GM23338 (cell line): ENCODE data around the gene SEMA6D. TPM values are rescaled to one million over a fixed set of nuclear protein-coding genes. Genes with fewer than 3 reads are reported as not detected.

Experiments
- ATAC-seq: fragments of 200-7000 bp; cut with Tn5 transposase; 3 replicates; pipeline ENCODE4 v1.9.1; 2020
- DNase-seq: peaks from one replicate; pipeline ENCODE4 v3.0.0-alpha.2; 2015; ENCODE audit warnings: low spot score
- H2AFZ ChIP-seq: fragments of 200-600 bp; sonication (generic); 2 replicates; pipeline ENCODE4 v1.8.0; 2016; ENCODE audit warnings: antibody characterized with exemption, mild to moderate bottlenecking, moderate library complexity
- H3F3A ChIP-seq: fragments of 200-600 bp; sonication (generic); replicated peaks from 2 replicates; pipeline ENCODE4 v1.8.0; 2017; ENCODE audit warnings: antibody characterized with exemption, mixed run types, low read depth
- H3K27ac ChIP-seq: fragments of 200-600 bp; sonication (generic); 2 replicates; pipeline ENCODE4 v1.6.1; 2016; ENCODE audit warnings: low read depth
- H3K27me3 ChIP-seq: fragments of 200-600 bp; sonication (generic); 2 replicates; pipeline ENCODE4 v1.8.0; 2016; ENCODE audit warnings: mild to moderate bottlenecking, mixed run types, moderate library complexity; ENCODE audit not compliant: insufficient read depth
- H3K36me3 ChIP-seq: fragments of 200-600 bp; sonication (generic); 2 replicates; pipeline ENCODE4 v1.8.0; 2016; ENCODE audit warnings: mild to moderate bottlenecking; ENCODE audit not compliant: insufficient read depth
- H3K4me1 ChIP-seq: fragments of 200-600 bp; sonication (generic); 2 replicates; pipeline ENCODE4 v1.8.0; 2016; ENCODE audit warnings: mild to moderate bottlenecking, moderate library complexity; ENCODE audit not compliant: insufficient read depth
- H3K4me2 ChIP-seq: fragments of 200-600 bp; sonication (generic); 2 replicates; pipeline ENCODE4 v1.7.1; 2017; ENCODE audit warnings: mixed run types
- H3K4me3 ChIP-seq: fragments of 200-600 bp; sonication (generic); 2 replicates; pipeline ENCODE4 v1.6.1; 2016; ENCODE audit warnings: mixed run types
- H3K79me2 ChIP-seq: fragments of 200-600 bp; sonication (generic); replicated peaks from 2 replicates; pipeline ENCODE4 v1.8.0; 2017; ENCODE audit warnings: mild to moderate bottlenecking; ENCODE audit not compliant: insufficient read depth
- H3K9me2 ChIP-seq: fragments of 200-600 bp; sonication (generic); 2 replicates; pipeline ENCODE4 v1.8.0; 2017; ENCODE audit not compliant: insufficient read depth
- H4K20me1 ChIP-seq: fragments of 200-600 bp; sonication (generic); replicated peaks from 2 replicates; pipeline ENCODE4 v1.8.0; 2017; ENCODE audit warnings: mild to moderate bottlenecking; ENCODE audit not compliant: insufficient read depth
- H3K27ac Mint-ChIP-seq: 2 replicates; pipeline ENCODE4 v1.8.0; 2020; ENCODE audit warnings: inconsistent platforms, mild to moderate bottlenecking, moderate library complexity, mixed read lengths
- H3K27me3 Mint-ChIP-seq: 3 replicates; pipeline ENCODE4 v1.8.0; 2022; ENCODE audit warnings: low read depth, mild to moderate bottlenecking, moderate library complexity, mixed read lengths, inconsistent platforms; ENCODE audit not compliant: insufficient read depth, poor library complexity
- H3K36me3 Mint-ChIP-seq: 3 replicates; pipeline ENCODE4 v1.8.0; 2021; ENCODE audit warnings: low read depth, mild to moderate bottlenecking, inconsistent platforms, moderate library complexity, mixed read lengths
- H3K4me1 Mint-ChIP-seq: 3 replicates; pipeline ENCODE4 v1.8.0; 2020; ENCODE audit warnings: mild to moderate bottlenecking, inconsistent platforms, mixed read lengths
- H3K4me3 Mint-ChIP-seq: 3 replicates; pipeline ENCODE4 v1.8.0; 2021; ENCODE audit warnings: moderate library complexity, mild to moderate bottlenecking, inconsistent platforms, mixed read lengths
- H3K9me3 Mint-ChIP-seq: 3 replicates; pipeline ENCODE4 v1.8.0; 2020; ENCODE audit warnings: moderate library complexity, mild to moderate bottlenecking, inconsistent platforms, mixed read lengths
- EZH2 ChIP-seq: fragments of 200-600 bp; sonication (generic); IDR thresholded peaks from one replicate; pipeline ENCODE4 v1.8.0; 2017; ENCODE audit warnings: antibody characterized with exemption, mild to moderate bottlenecking, low read depth; ENCODE audit not compliant: unreplicated experiment
- JUNB ChIP-seq: IDR thresholded peaks from one replicate; pipeline ENCODE4 v1.6.1; 2016; ENCODE audit warnings: antibody characterized with exemption; ENCODE audit not compliant: unreplicated experiment
- POLR2AphosphoS5 ChIP-seq: IDR thresholded peaks from 2 replicates; pipeline ENCODE4 v1.6.1; 2016; ENCODE audit warnings: antibody characterized with exemption, low read depth
- STAT1 ChIP-seq: IDR thresholded peaks from one replicate; pipeline ENCODE4 v1.6.1; 2016; ENCODE audit warnings: antibody characterized with exemption; ENCODE audit not compliant: unreplicated experiment
- polyA plus RNA-seq: library from polyadenylated mRNA; unstranded; fragments of >200 nt; fragmentation: Nextera tagmentation; extraction: Ambion mirVana; gene quantifications from 2 replicates; pipeline ENCODE4 v1.2.1, GENCODE V29; 2016
- total RNA-seq: library from RNA; depleted of rRNA; stranded (reverse); fragments of >200 nt; shearing (Covaris generic); gene quantifications from 2 replicates; pipeline ENCODE4 v1.2.3, GENCODE V29; 2014
- TF ChIP-seq, protein P1 (sequence below): fragments of 250-450 bp; sonication (Bioruptor Pico); IDR thresholded peaks from 2 replicates; pipeline ENCODE4 v1.5.0; 2020; ENCODE audit warnings: mild to moderate bottlenecking, moderate library complexity
- TF ChIP-seq, protein P2 (sequence below): IDR thresholded peaks from one replicate; pipeline ENCODE4 v1.6.1; 2018; ENCODE audit warnings: antibody characterized with exemption; ENCODE audit not compliant: unreplicated experiment
- TF ChIP-seq, protein P3 (sequence below): IDR thresholded peaks from 2 replicates; pipeline ENCODE4 v1.6.1; 2016; ENCODE audit warnings: antibody characterized with exemption

SEMA6D gene
- total and polyA plus RNA-seq, 2 experiments from 2014 or later: 0.37 to 0.97 TPM

DNA sequence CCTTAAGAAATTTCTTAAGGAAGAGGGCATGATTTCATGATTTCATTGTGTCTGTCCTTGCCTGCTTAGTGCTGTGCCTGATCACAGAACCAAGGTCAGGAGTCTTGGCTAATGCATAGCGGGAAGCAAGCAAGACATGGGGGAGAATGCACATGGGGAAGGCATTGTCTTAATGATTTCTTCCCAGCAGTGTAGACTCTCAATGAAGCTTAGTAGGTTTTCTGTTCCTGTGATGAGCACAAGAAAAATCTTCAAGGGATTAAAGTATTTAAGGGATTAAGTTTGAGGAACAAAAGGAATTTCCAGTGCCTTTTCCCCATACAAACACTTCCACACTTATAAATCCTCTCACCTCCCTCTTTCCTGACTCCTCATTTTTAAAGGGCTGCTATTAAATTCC lies 46.9 kb upstream of the SEMA6D start:
- no peak for DNase-seq
- H3K4me1 ChIP-seq: peaks cover 6% of the 10 kb centered on the region
- no peaks in the 10 kb centered on the region for H3K27me3 ChIP-seq
- H3K36me3 ChIP-seq: no peaks in the 10 kb centered on the region
- H3K79me2 ChIP-seq: no peaks in the 10 kb centered on the region
- Mint-ChIP-seq H3K27ac (no peak overlapping the region), H3K4me3 (no peak overlapping the region), H3K4me1 (peaks cover 13% of the 10 kb centered on the region), H3K36me3 (no peaks in the 10 kb centered on the region), H3K27me3 (peaks cover 4% of the 10 kb centered on the region), H3K9me3 (no peaks in the 10 kb centered on the region)
- no peak for TF ChIP-seq EZH2
- no peak for TF ChIP-seq POLR2AphosphoS5
- TF ChIP-seq, protein P1, sequence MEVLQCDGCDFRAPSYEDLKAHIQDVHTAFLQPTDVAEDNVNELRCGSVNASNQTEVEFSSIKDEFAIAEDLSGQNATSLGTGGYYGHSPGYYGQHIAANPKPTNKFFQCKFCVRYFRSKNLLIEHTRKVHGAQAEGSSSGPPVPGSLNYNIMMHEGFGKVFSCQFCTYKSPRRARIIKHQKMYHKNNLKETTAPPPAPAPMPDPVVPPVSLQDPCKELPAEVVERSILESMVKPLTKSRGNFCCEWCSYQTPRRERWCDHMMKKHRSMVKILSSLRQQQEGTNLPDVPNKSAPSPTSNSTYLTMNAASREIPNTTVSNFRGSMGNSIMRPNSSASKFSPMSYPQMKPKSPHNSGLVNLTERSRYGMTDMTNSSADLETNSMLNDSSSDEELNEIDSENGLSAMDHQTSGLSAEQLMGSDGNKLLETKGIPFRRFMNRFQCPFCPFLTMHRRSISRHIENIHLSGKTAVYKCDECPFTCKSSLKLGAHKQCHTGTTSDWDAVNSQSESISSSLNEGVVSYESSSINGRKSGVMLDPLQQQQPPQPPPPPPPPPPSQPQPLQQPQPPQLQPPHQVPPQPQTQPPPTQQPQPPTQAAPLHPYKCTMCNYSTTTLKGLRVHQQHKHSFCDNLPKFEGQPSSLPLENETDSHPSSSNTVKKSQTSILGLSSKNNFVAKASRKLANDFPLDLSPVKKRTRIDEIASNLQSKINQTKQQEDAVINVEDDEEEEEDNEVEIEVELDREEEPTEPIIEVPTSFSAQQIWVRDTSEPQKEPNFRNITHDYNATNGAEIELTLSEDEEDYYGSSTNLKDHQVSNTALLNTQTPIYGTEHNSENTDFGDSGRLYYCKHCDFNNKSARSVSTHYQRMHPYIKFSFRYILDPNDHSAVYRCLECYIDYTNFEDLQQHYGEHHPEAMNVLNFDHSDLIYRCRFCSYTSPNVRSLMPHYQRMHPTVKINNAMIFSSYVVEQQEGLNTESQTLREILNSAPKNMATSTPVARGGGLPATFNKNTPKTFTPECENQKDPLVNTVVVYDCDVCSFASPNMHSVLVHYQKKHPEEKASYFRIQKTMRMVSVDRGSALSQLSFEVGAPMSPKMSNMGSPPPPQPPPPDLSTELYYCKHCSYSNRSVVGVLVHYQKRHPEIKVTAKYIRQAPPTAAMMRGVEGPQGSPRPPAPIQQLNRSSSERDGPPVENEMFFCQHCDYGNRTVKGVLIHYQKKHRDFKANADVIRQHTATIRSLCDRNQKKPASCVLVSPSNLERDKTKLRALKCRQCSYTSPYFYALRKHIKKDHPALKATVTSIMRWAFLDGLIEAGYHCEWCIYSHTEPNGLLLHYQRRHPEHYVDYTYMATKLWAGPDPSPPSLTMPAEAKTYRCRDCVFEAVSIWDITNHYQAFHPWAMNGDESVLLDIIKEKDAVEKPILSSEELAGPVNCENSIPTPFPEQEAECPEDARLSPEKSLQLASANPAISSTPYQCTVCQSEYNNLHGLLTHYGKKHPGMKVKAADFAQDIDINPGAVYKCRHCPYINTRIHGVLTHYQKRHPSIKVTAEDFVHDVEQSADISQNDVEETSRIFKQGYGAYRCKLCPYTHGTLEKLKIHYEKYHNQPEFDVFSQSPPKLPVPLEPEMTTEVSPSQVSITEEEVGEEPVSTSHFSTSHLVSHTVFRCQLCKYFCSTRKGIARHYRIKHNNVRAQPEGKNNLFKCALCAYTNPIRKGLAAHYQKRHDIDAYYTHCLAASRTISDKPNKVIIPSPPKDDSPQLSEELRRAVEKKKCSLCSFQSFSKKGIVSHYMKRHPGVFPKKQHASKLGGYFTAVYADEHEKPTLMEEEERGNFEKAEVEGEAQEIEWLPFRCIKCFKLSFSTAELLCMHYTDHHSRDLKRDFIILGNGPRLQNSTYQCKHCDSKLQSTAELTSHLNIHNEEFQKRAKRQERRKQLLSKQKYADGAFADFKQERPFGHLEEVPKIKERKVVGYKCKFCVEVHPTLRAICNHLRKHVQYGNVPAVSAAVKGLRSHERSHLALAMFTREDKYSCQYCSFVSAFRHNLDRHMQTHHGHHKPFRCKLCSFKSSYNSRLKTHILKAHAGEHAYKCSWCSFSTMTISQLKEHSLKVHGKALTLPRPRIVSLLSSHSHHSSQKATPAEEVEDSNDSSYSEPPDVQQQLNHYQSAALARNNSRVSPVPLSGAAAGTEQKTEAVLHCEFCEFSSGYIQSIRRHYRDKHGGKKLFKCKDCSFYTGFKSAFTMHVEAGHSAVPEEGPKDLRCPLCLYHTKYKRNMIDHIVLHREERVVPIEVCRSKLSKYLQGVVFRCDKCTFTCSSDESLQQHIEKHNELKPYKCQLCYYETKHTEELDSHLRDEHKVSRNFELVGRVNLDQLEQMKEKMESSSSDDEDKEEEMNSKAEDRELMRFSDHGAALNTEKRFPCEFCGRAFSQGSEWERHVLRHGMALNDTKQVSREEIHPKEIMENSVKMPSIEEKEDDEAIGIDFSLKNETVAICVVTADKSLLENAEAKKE (CRISPR knock-in tag): no peak
- TF ChIP-seq STAT1: no peak
- no peak overlapping the region for H3K4me2 ChIP-seq
- no peak overlapping the region for H3K27ac ChIP-seq
- ATAC-seq: no peak
- H2AFZ ChIP-seq: no peak overlapping the region
- H4K20me1 ChIP-seq: no peaks in the 10 kb centered on the region
- H3F3A ChIP-seq: no peaks in the 10 kb centered on the region
- H3K9me2 ChIP-seq: no peaks in the 10 kb centered on the region
- H3K4me3 ChIP-seq: no peak overlapping the region

DNA sequence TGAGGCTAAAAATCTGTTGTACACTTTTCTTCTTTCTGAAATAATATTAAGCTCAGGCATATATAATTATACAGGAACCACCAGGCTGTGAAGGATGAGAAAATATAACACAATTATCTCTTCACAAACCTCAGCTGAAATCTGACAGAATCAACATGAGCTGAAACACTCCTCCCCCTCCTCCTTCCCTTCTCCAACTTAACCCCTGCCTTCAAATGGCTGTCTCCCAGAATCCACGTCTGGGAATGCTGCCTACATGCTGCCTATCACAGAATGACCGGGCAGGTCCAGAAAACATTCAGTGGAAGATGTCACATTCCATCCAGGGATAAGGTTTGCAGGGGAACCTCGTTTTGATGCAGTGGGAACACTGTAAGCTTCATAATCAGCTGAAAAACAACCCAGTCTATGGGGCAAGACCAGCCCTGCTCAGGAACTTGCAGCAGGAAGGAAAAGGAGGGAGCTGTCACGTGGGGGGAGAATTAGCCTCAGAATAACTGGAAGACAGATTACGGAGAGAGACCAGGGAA lies 44.0 kb upstream of the SEMA6D start:
- H3K4me2 ChIP-seq: 0 out of 2 replicates have a peak overlapping the region, but pooled peaks have one; percentile 7
- no peaks in the 10 kb centered on the region for H3F3A ChIP-seq
- no peak overlapping the region for H3K4me3 ChIP-seq
- H3K36me3 ChIP-seq: no peaks in the 10 kb centered on the region
- peaks cover 4% of the 10 kb centered on the region for H3K27me3 Mint-ChIP-seq
- peaks cover 9% of the 10 kb centered on the region for H3K36me3 Mint-ChIP-seq
- peaks cover 10% of the 10 kb centered on the region; the same call in 2 of the 3 replicates for H3K9me3 Mint-ChIP-seq
- no peaks in the 10 kb centered on the region for H4K20me1 ChIP-seq
- DNase-seq (peak; percentile 18), ATAC-seq (no peak; the same call in 2 of the 3 replicates)
- peaks cover 20% of the 10 kb centered on the region for H3K4me1 Mint-ChIP-seq
- H3K79me2 ChIP-seq: no peaks in the 10 kb centered on the region
- H3K4me1 ChIP-seq: peaks cover 14% of the 10 kb centered on the region
- no peak for TF ChIP-seq STAT1
- TF ChIP-seq, protein P2, sequence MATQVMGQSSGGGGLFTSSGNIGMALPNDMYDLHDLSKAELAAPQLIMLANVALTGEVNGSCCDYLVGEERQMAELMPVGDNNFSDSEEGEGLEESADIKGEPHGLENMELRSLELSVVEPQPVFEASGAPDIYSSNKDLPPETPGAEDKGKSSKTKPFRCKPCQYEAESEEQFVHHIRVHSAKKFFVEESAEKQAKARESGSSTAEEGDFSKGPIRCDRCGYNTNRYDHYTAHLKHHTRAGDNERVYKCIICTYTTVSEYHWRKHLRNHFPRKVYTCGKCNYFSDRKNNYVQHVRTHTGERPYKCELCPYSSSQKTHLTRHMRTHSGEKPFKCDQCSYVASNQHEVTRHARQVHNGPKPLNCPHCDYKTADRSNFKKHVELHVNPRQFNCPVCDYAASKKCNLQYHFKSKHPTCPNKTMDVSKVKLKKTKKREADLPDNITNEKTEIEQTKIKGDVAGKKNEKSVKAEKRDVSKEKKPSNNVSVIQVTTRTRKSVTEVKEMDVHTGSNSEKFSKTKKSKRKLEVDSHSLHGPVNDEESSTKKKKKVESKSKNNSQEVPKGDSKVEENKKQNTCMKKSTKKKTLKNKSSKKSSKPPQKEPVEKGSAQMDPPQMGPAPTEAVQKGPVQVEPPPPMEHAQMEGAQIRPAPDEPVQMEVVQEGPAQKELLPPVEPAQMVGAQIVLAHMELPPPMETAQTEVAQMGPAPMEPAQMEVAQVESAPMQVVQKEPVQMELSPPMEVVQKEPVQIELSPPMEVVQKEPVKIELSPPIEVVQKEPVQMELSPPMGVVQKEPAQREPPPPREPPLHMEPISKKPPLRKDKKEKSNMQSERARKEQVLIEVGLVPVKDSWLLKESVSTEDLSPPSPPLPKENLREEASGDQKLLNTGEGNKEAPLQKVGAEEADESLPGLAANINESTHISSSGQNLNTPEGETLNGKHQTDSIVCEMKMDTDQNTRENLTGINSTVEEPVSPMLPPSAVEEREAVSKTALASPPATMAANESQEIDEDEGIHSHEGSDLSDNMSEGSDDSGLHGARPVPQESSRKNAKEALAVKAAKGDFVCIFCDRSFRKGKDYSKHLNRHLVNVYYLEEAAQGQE: no peak
- TF ChIP-seq JUNB: no peak
- TF ChIP-seq, protein P3, sequence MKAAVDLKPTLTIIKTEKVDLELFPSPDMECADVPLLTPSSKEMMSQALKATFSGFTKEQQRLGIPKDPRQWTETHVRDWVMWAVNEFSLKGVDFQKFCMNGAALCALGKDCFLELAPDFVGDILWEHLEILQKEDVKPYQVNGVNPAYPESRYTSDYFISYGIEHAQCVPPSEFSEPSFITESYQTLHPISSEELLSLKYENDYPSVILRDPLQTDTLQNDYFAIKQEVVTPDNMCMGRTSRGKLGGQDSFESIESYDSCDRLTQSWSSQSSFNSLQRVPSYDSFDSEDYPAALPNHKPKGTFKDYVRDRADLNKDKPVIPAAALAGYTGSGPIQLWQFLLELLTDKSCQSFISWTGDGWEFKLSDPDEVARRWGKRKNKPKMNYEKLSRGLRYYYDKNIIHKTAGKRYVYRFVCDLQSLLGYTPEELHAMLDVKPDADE: no peak
- peak overlapping the region; percentile 44 for H2AFZ ChIP-seq
- no peaks in the 10 kb centered on the region for H3K27me3 ChIP-seq
- H3K27ac ChIP-seq: no peak overlapping the region
- H3K9me2 ChIP-seq: peaks cover 3% of the 10 kb centered on the region; the same call in 1 of the 2 replicates
- peak overlapping the region; percentile 24; the same call in 1 of the 2 replicates for H3K27ac Mint-ChIP-seq
- H3K4me3 Mint-ChIP-seq: no peak overlapping the region
